Measurements from ENCODE around the gene PDHX. TPM values are rescaled to one million over a fixed set of nuclear protein-coding genes. Genes with fewer than 3 reads are reported as not detected.
A peak's percentile ranks its signal among the peaks of the same experiment; 100 is the strongest.
"Not testable (repeated sequence)": the region's sequence is repeated elsewhere in the genome, so short reads cannot be mapped to it uniquely, and the experiment has no call there.

Gene PDHX
- total and polyA plus RNA-seq, 2 donors, result 21.3 to 24.6 TPM

DNA sequence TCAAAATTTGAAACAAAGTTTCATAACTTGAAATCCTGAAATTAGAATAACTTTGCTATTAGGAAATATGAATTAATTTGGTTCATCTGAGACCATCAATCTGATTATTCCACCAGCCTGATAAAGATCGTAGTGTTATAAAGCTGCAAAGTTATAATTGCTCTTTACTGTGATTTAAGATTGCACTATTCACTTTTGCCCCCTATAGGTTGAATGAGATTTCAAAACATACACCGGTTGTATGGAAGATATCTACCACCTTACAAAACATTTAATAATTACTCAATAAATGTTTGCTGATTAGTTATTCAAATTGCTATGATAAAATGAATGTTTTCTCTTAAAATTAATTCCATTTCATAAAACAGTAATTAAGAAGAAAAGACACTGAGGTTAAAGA, 26.3 kb upstream of the PDHX start:
- Histone ChIP-seq H3K4me3 (ENCODE audit: low read length in 2 of 2) (no peak overlapping the region), H3K36me3 (ENCODE audit: control insufficient read depth in 2 of 2, insufficient read depth in 2 of 2, low read length in 1 of 2) (peaks cover 7 to 19% of the 10 kb centered on the region in 2 donors), H3K9me3 (ENCODE audit: control insufficient read depth in 2 of 2, insufficient read depth in 1 of 2, low read length in 1 of 2) (no peaks in the 10 kb centered on the region), H3K27ac (ENCODE audit: low read depth in 1 of 2, low read length in 1 of 2) (no peak overlapping the region), H3K27me3 (ENCODE audit: control insufficient read depth in 2 of 2, insufficient read depth in 1 of 2, low read length in 1 of 2) (no peaks in the 10 kb centered on the region), H3K4me1 (ENCODE audit: control insufficient read depth in 2 of 2, insufficient read depth in 2 of 2, low read length in 2 of 2) (no peaks in the 10 kb centered on the region)
- 67% methylated on average over 2 of the region's 2 CpGs for WGBS
- no peak for DNase-seq (ENCODE audit: low read depth in 6 of 9, low spot score in 9 of 9)

DNA sequence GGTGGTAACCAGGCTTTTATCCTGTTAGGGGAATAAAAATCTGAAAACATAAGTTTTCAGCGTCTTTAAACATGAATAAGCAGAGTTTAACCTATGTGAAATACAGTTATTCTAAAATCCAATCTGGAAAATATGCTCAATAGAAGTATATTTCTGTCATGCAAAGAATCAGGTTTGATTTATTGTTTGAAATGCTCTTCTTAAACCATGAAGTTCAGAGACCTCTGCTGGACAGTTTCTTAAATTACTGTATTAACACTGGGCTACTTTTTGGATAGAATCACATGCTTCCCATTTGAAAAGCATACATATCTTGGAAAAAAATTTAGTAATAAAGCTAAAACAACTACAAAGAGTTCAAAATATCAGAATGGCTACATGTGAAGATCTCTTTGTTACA, 25.6 kb upstream of the PDHX start:
- Histone ChIP-seq H3K4me1 (ENCODE audit: control insufficient read depth in 2 of 2, insufficient read depth in 2 of 2, low read length in 2 of 2) (no peaks in the 10 kb centered on the region), H3K27me3 (ENCODE audit: control insufficient read depth in 2 of 2, insufficient read depth in 1 of 2, low read length in 1 of 2) (no peaks in the 10 kb centered on the region), H3K9me3 (ENCODE audit: control insufficient read depth in 2 of 2, insufficient read depth in 1 of 2, low read length in 1 of 2) (no peaks in the 10 kb centered on the region), H3K27ac (ENCODE audit: low read depth in 1 of 2, low read length in 1 of 2) (no peak overlapping the region), H3K4me3 (ENCODE audit: low read length in 2 of 2) (no peak overlapping the region), H3K36me3 (ENCODE audit: control insufficient read depth in 2 of 2, insufficient read depth in 2 of 2, low read length in 1 of 2) (peaks cover 7 to 16% of the 10 kb centered on the region in 2 donors)
- peak in 2 of 9 donors; percentile 2 to 46 for DNase-seq (ENCODE audit: low read depth in 6 of 9, low spot score in 9 of 9)
- WGBS, result 96% methylated on average over 1 of the region's 1 CpG

DNA sequence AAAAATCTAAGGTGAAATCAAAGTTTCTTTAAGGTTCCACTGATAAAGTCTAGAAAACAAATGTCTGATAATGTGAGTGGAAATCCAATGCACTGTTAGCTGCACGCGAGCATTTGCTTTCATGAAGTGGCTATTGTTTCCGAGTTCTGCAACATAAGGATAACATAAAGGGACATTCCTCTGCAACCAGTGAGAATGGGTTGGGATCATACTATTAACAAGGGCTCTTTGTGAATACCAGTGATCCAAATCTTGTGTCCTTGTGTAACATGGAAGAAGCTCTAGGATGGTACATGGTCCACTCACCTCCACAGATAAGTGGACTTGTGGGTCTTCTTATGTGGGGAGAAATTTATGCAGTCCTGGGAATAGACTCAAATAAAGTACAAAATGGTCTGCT, 24.8 kb upstream of the PDHX start:
- Histone ChIP-seq H3K27me3 (ENCODE audit: control insufficient read depth in 2 of 2, insufficient read depth in 1 of 2, low read length in 1 of 2) (no peaks in the 10 kb centered on the region), H3K4me3 (ENCODE audit: low read length in 2 of 2) (no peak overlapping the region), H3K27ac (ENCODE audit: low read depth in 1 of 2, low read length in 1 of 2) (no peak overlapping the region), H3K4me1 (ENCODE audit: control insufficient read depth in 2 of 2, insufficient read depth in 2 of 2, low read length in 2 of 2) (no peaks in the 10 kb centered on the region), H3K36me3 (ENCODE audit: control insufficient read depth in 2 of 2, insufficient read depth in 2 of 2, low read length in 1 of 2) (peaks cover 4 to 15% of the 10 kb centered on the region in 2 donors), H3K9me3 (ENCODE audit: control insufficient read depth in 2 of 2, insufficient read depth in 1 of 2, low read length in 1 of 2) (no peaks in the 10 kb centered on the region)
- WGBS, result 96% methylated on average over 3 of the region's 3 CpGs
- DNase-seq (ENCODE audit: low read depth in 6 of 9, low spot score in 9 of 9), result no peak

DNA sequence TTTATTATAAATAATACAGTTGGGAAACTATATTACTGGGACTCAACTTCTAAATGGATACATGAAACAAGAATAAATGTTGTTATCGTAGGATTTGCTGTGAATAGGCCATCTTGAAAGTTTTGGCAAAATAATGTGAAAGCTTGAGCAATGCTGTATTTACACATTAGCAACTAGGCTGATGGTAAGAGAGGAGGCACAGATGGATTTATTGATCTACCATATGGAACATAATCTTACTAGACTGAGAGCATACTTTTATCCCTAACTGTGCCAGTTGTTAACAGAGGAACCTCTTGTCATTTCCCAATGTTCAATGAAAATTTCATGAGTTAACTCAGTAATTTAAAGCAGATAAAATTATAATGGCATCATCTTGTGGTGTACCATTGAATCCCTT, 23.0 kb upstream of the PDHX start:
- WGBS, result 96% methylated on average over 1 of the region's 1 CpG
- Histone ChIP-seq H3K4me3 (ENCODE audit: low read length in 2 of 2) (no peak overlapping the region), H3K27me3 (ENCODE audit: control insufficient read depth in 2 of 2, insufficient read depth in 1 of 2, low read length in 1 of 2) (no peaks in the 10 kb centered on the region), H3K36me3 (ENCODE audit: control insufficient read depth in 2 of 2, insufficient read depth in 2 of 2, low read length in 1 of 2) (peaks cover 0 to 9% of the 10 kb centered on the region in 2 donors), H3K27ac (ENCODE audit: low read depth in 1 of 2, low read length in 1 of 2) (no peak overlapping the region), H3K9me3 (ENCODE audit: control insufficient read depth in 2 of 2, insufficient read depth in 1 of 2, low read length in 1 of 2) (peaks cover 3 to 10% of the 10 kb centered on the region in 2 donors), H3K4me1 (ENCODE audit: control insufficient read depth in 2 of 2, insufficient read depth in 2 of 2, low read length in 2 of 2) (no peaks in the 10 kb centered on the region)
- DNase-seq (ENCODE audit: low read depth in 6 of 9, low spot score in 9 of 9), result no peak

DNA sequence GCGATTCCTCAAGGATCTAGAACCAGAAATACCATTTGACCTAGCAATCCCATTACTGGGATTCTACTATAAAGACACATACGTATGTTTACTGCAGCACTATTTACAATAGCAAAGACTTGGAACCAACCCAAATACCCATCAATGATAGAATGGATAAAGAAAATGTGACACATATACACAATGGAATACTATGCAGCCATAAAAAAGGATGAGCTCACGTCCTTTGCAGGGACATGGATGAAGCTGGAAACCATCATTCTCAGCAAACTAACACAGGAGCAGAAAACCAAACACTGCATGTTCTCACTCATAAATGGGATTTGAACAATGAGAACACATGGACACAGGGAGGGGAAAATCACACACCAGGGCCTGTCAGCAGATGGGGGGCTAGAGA, 20.2 kb upstream of the PDHX start:
- WGBS, result 95% methylated on average over 3 of the region's 3 CpGs

DNA sequence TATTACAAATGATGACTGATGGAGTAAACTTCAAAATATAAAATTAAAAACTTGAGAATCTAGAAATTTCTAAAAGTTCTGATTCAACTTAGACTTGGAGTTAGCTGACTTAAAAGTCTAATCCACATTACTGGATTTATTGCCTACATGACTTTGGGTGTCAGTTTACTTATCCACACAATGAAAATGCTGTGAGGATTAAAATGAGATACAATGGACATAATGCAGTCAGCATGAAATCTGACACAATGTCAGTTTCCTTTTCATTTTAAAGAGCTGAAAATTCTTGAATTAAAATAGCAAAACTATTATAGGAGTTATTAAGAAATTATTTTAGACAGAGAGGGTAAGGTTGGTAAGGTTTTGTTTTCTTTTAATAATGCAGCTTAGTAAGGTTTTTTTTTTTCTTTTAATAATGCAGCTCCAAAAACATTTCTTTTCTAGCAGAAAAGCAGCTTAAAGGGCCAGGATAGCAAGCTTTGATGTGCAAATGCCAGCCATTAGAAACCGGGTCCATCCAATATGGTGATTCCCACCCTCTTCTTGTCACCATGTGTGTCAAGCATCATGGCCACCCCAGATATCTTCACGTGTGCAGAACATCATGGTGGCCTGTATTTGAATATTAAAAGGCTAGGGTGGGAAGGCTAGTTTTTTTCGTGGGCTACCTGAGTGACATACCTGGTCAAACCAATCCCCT, 19.1 kb upstream of the PDHX start:
- Histone ChIP-seq H3K27me3 (ENCODE audit: control insufficient read depth in 2 of 2, insufficient read depth in 1 of 2, low read length in 1 of 2) (no peaks in the 10 kb centered on the region), H3K4me3 (ENCODE audit: low read length in 2 of 2) (no peak overlapping the region), H3K36me3 (ENCODE audit: control insufficient read depth in 2 of 2, insufficient read depth in 2 of 2, low read length in 1 of 2) (peaks cover 7 to 16% of the 10 kb centered on the region in 2 donors), H3K4me1 (ENCODE audit: control insufficient read depth in 2 of 2, insufficient read depth in 2 of 2, low read length in 2 of 2) (no peaks in the 10 kb centered on the region), H3K27ac (ENCODE audit: low read depth in 1 of 2, low read length in 1 of 2) (no peak overlapping the region), H3K9me3 (ENCODE audit: control insufficient read depth in 2 of 2, insufficient read depth in 1 of 2, low read length in 1 of 2) (peaks cover 23 to 44% of the 10 kb centered on the region in 2 donors)
- 98% methylated on average over 3 of the region's 3 CpGs for whole genome bisulfite sequencing
- no peak for DNase-seq (ENCODE audit: low read depth in 6 of 9, low spot score in 9 of 9)

More for the DNA sequence above, 20.2 kb upstream of the PDHX start:
- H3K27ac ChIP-seq (ENCODE audit: low read depth in 1 of 2, low read length in 1 of 2); H3K27me3 ChIP-seq (ENCODE audit: control insufficient read depth in 2 of 2, insufficient read depth in 1 of 2, low read length in 1 of 2); H3K4me1 ChIP-seq (ENCODE audit: control insufficient read depth in 2 of 2, insufficient read depth in 2 of 2, low read length in 2 of 2); H3K4me3 ChIP-seq (ENCODE audit: low read length in 2 of 2); DNase-seq (ENCODE audit: low read depth in 6 of 9, low spot score in 9 of 9): not testable (repeated sequence)
- H3K36me3 ChIP-seq (ENCODE audit: control insufficient read depth in 2 of 2, insufficient read depth in 2 of 2, low read length in 1 of 2), result peaks cover 7 to 13% of the 10 kb centered on the region in 2 donors
- peaks cover 18 to 34% of the 10 kb centered on the region in 2 donors for H3K9me3 ChIP-seq (ENCODE audit: control insufficient read depth in 2 of 2, insufficient read depth in 1 of 2, low read length in 1 of 2)

DNA sequence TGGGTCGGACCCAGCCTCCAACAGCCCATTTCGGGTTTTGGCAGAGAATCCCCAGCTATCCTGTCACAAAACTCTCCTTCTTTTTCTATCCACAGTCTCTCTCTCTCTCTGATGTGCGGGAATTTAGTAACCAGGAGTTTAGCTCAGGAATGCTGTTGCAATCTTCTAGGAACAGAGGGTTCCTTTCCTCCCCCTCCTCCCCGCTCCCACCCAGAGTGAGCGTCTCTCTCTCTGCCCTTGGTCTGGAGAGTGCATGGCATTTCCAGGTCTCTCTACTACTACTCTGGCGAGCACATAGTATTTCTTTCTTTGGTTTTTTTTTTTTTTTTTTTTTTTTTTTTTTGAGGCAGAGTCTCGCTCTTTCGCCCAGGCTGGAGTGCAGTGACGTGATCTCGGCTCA, 17.9 kb upstream of the PDHX start:
- H3K27ac ChIP-seq (ENCODE audit: low read depth in 1 of 2, low read length in 1 of 2), result no peak overlapping the region
- WGBS, result 97% methylated on average over 10 of the region's 10 CpGs
- H3K27me3 ChIP-seq (ENCODE audit: control insufficient read depth in 2 of 2, insufficient read depth in 1 of 2, low read length in 1 of 2), result no peaks in the 10 kb centered on the region
- peaks cover 10 to 24% of the 10 kb centered on the region in 2 donors for H3K36me3 ChIP-seq (ENCODE audit: control insufficient read depth in 2 of 2, insufficient read depth in 2 of 2, low read length in 1 of 2)
- H3K9me3 ChIP-seq (ENCODE audit: control insufficient read depth in 2 of 2, insufficient read depth in 1 of 2, low read length in 1 of 2), result peaks cover 23 to 49% of the 10 kb centered on the region in 2 donors
- no peak overlapping the region for H3K4me3 ChIP-seq (ENCODE audit: low read length in 2 of 2)
- no peak for DNase-seq (ENCODE audit: low read depth in 6 of 9, low spot score in 9 of 9)
- no peaks in the 10 kb centered on the region for H3K4me1 ChIP-seq (ENCODE audit: control insufficient read depth in 2 of 2, insufficient read depth in 2 of 2, low read length in 2 of 2)

DNA sequence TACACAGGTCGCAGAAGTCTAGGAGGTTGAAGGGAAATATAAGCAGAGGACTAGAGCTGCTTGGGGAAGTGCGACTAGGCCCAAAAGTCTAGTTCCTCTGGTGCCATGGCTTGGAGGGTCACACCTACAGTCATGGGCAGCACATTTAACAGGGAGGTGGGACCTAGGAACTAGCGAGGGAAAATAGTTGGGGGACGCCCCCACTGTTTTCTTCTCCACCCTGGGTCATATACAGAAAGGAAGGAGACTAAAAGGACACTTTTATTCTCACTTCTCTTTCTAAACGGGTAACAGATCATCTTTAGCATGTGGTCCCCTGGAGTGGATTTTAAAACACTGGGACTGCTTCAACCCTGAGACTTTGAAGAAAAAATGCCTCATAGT, 16.8 kb upstream of the PDHX start:
- no peak overlapping the region for H3K27ac ChIP-seq (ENCODE audit: low read depth in 1 of 2, low read length in 1 of 2)
- H3K4me3 ChIP-seq (ENCODE audit: low read length in 2 of 2), result no peak overlapping the region
- WGBS, result over 99% methylated on average over 5 of the region's 5 CpGs
- H3K27me3 ChIP-seq (ENCODE audit: control insufficient read depth in 2 of 2, insufficient read depth in 1 of 2, low read length in 1 of 2), result no peaks in the 10 kb centered on the region
- H3K9me3 ChIP-seq (ENCODE audit: control insufficient read depth in 2 of 2, insufficient read depth in 1 of 2, low read length in 1 of 2), result peaks cover 23 to 49% of the 10 kb centered on the region in 2 donors
- DNase-seq (ENCODE audit: low read depth in 6 of 9, low spot score in 9 of 9), result peak in 2 of 9 donors; percentile 6 to 53
- H3K4me1 ChIP-seq (ENCODE audit: control insufficient read depth in 2 of 2, insufficient read depth in 2 of 2, low read length in 2 of 2), result no peaks in the 10 kb centered on the region
- peaks cover 9 to 24% of the 10 kb centered on the region in 2 donors for H3K36me3 ChIP-seq (ENCODE audit: control insufficient read depth in 2 of 2, insufficient read depth in 2 of 2, low read length in 1 of 2)

DNA sequence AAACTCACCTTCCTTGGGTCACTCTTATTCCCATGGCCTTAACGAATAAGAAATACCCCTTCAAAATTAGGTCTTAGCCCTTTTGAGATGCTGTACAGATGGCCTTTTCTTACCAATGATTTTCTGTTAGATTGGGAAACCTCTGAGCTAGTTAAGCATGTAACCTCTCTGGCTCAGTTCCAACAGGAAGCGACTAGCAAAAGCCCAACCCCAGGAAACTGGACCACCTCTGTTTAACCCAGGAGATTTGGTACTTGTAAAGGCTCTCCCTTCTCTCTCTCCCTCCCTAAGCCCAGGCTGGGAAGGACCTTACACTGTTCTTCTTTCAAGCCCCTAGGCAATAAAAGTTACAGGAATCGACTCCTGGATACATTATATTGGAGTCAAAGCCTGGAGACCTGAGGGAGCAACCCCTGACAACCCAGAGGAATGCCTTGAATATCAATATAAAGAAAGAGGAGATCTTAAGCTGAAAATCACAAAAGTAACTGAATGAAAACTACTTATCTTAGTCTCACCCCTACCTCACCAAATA, 11.9 kb upstream of the PDHX start:
- H3K4me3 ChIP-seq (ENCODE audit: low read length in 2 of 2), result no peak overlapping the region
- no peaks in the 10 kb centered on the region for H3K27me3 ChIP-seq (ENCODE audit: control insufficient read depth in 2 of 2, insufficient read depth in 1 of 2, low read length in 1 of 2)
- WGBS, result 97% methylated on average over 3 of the region's 3 CpGs
- DNase-seq (ENCODE audit: low read depth in 6 of 9, low spot score in 9 of 9), result no peak
- H3K36me3 ChIP-seq (ENCODE audit: control insufficient read depth in 2 of 2, insufficient read depth in 2 of 2, low read length in 1 of 2), result peaks cover 3 to 23% of the 10 kb centered on the region in 2 donors
- H3K9me3 ChIP-seq (ENCODE audit: control insufficient read depth in 2 of 2, insufficient read depth in 1 of 2, low read length in 1 of 2), result peaks cover 15 to 31% of the 10 kb centered on the region in 2 donors
- H3K4me1 ChIP-seq (ENCODE audit: control insufficient read depth in 2 of 2, insufficient read depth in 2 of 2, low read length in 2 of 2), result peaks cover 10 to 12% of the 10 kb centered on the region in 2 donors
- H3K27ac ChIP-seq (ENCODE audit: low read depth in 1 of 2, low read length in 1 of 2), result no peak overlapping the region
